NCI-H226 (cell line): Measurements from ENCODE around the gene GAREM1.
"Not testable (repeated sequence)": the region's sequence is repeated elsewhere in the genome, so short reads cannot be mapped to it uniquely, and the experiment has no call there.

Source experiments
- DNase-seq: peaks from one replicate; pipeline ENCODE4 v3.0.0-alpha.2; 2015

Gene GAREM1

DNA sequence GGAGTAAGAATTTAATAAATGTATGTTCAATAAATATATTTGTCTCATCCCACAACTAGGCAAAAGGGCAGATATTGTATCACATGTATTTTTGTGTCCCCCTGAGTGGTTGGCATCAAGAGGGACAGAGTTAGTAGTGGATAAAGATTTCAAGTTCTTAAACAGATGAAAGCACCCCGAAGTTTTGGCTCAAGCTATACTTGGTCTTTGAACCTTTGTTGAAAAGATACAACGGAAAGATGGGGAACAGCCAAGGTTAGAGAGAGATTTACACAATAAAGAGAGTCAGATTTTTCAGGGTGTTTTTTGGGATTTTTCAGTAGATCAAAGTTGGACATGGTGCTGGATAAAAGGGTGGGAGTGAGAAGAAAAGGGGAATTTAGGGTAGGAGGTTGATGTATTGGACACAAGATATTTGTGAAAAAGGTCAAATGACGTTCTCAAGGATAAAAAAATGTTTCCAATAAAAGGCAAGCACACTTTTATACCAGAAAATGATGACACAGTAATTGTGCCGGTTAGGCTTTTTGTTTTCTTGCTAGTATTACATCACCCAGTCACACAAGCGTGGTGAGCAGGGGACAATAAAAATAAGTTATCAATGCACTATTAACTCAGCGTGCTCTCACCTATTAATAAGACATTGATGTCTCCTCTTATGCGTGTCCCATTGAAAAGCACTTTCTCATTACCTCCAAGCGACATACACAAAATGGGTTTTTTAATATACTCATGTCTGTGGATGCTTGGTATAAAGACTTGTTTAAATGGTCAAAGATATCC, 221.3 kb downstream of the GAREM1 start:
- no peak for DNase-seq

DNA sequence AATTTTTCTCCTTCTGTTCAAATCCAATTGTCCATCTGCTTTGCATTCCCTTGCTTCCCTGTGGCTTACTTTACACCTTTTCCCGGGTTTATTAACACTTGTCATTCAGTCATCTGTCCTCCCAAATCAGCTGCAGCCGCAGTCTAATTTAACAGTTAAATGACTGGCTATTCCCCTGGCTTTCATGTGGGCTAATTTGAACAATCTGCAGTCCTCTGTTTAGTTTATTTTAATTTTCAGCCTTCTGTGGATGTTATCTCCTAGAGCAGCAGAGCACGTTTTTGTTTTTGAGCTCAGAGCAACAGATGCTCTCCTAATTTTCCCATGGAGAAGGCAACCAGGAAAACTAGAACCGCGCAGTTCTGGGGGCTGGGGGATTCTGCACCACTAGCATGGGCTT, 225.8 kb downstream of the GAREM1 start:
- no peak for DNase-seq

DNA sequence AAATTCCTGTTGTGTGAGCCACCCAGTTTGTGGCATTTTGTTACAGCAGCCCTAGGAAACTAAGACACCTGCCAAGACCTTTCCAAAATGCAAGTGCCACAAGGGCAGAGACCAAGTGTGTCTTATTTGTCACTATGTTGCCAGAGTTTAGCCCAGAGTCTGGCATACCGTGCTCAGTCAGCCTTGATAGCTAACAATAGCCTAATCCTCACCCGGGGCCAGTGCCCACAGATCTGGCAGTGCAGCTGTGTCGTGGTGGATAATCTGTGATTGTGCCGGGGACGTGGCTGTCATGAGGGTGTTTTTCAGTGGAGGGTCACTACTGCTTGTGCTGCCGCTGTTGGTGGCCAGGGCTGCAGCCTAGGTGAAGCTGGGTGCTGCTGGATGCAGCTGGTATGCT, 227.3 kb downstream of the GAREM1 start:
- no peak for DNase-seq

DNA sequence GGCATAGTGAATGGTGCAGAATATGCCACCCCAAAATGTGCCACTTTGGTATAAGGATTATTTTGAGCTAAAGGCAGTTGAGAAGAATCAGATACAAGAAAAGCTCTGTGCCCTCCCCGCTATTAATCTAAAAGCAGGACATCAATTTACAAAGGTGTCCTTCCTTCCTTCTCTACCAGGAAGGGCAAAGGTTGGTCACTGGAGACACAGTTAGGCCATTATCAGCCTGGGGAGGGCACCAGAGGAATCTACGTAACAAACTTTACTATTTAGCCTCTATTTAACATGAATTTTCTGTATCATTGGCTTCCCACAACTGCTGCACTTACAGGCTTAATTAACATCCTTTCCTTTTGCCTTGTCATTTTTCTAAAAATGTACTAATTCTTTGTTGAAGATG, 228.3 kb downstream of the GAREM1 start:
- no peak for DNase-seq

DNA sequence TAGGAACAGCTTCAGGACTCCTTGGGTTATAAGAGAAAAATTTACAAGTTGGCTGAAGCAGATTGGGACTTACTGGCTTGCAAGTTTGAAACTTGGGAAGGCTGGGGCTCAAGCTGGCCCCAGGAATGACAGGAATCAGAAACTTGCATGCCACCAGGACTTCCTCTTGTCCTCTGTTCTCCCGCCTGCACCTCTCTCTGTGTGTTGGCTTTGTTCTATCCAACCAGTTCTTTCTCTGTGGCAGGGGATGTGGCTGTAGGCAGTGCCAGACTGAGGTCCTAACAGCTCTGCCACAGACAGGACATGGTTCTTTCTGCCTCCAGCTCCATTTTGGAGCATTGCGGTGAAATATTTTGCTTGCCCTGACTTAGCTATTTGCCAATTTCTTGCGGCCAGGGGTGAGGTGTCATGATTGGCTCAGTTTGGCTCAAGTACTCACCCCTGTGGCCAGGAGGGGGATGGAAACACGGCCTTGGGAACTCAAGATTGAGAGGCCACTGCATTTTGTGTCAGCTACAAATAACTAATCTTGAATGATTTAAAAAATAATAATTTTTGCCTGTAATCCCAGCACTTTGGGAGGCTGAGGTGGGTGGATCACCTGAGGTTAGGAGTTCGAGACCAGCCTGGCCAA, 231.9 kb downstream of the GAREM1 start:
- DNase-seq = no peak

DNA sequence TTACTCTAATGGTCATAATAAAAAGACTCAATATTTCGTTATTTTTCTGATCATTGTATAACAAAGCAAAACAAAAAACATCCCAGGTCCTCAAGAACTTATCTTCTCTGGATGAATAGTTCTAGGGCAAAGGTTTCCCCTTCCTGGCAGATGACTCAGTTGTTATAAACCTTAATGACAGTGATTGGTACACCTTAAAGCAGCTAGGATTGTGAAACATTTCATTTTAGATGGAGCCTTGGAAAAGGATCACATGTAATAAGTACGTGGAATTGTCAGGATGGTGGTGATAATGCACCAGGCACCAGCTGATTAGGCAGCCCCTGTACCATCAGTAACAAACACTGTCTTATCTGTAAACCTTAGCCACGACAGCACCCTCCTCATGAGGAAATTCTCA, 233.6 kb downstream of the GAREM1 start:
- DNase-seq = peak; percentile 7

DNA sequence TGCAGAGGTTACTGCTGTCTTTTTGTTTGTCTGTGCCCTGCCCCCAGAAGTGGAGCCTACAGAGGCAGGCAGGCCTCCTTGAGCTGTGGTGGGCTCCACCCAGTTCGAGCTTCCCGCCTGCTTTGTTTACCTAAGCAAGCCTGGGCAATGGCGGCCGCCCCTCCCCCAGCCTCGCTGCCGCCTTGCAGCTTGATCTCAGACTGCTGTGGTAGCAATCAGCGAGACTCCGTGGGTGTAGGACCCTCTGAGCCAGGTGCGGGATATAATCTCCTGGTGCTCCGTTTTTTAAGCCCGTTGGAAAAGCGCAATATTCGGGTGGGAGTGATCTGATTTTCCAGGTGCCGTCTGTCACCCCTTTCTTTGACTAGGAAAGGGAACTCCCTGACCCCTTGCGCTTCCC, 237.3 kb downstream of the GAREM1 start:
- DNase-seq = not testable (repeated sequence)

DNA sequence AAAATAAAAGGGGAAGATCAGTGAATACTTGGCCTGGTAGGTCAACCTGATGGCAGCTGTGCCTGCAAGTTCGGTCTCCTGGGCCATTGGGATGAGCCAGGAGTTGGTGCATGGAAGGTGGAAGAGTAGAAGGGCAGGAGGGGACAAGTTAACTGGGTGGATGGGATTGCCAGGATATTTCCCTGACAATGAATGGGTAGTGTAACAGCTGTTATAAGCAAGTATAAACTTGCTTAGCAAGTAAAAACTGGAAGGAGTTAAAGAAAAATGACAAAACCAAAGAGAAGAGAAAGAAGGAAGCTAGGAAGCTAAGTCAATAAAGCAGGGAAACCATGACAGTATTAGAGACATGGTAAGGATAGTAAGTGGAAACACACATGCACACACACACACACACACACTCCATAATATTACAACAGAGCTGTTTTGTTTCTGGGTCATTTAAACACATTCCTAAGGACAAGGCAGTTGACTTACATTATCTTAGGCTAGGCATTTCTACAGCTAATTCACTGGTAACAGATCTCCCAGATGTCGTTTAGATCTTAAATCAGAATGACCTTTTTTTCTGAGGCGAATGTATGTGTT, 251.2 kb downstream of the GAREM1 start:
- DNase-seq = no peak

DNA sequence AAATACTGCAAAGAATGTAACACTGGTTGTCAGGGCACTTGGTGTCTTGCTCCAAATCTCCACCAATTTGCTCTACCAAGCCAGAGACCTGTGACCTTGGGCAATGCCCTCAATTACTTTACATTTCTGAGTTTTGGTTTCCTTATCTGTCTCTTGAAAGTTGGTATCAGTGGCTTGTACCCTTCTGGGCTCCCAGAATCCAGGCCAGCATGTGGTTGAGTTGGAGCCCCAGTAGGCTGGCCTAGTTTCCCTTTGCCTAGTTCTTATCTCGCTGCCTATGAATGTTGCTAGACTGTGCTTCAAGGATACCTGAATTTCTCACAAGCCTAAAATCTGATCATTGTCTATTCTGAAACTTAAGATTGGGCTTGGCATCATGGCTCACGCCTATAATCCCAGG, 254.3 kb downstream of the GAREM1 start:
- no peak for DNase-seq

DNA sequence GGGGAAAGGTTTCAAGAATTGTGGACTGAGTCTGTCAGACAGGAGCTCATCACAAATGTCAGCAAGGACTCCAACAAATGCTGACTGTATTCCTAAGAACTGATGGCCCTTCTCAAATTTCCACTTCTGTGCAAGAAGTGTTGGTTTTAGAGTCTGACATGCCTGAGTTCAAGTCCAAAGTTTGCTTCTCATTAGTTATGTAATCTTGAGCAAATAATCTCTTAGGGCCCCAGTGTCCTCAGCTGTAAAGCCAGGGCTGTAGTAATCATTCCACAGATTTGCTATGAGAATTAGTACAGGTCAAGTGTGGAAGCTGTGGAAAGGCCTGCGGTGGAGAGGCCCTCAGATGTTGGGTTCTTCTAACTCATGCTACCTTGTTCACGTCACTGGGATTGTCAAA, 257.0 kb downstream of the GAREM1 start:
- no peak for DNase-seq
